CD14-positive monocyte (primary cell): Measurements from ENCODE around the gene MET. TPM values are rescaled to one million over a fixed set of nuclear protein-coding genes. Genes with fewer than 3 reads are reported as not detected.

ENCODE experiments used
- DNase-seq, 3 donors: peaks; one replicate each; pipeline ENCODE4 v3.0.0-alpha.2; 2011 to 2022
- H2AFZ ChIP-seq: 2 replicates; pipeline ENCODE4 v1.6.0; 2012; ENCODE audit warnings: mild to moderate bottlenecking, low read depth, low read length, inconsistent platforms; ENCODE audit not compliant: insufficient read depth, poor library complexity, severe bottlenecking
- H3K27ac ChIP-seq, 2 donors: 1 replicate in 1 of 2; 2 replicates in 1 of 2; pipeline ENCODE4 v1.5.1; 2012 to 2013; ENCODE audit warnings: low read length in 2 of 2, control low read depth in 1 of 2, inconsistent platforms in 1 of 2, low read depth in 1 of 2, mild to moderate bottlenecking in 1 of 2
- H3K27me3 ChIP-seq, 2 donors: one replicate each; pipeline versions ENCODE4 v1.6.0 to v1.6.1; 2011 to 2013; ENCODE audit warnings: low read length in 2 of 2; ENCODE audit not compliant: control insufficient read depth in 2 of 2, insufficient read depth in 2 of 2
- H3K36me3 ChIP-seq, 2 donors: replicated peaks in 1 of 2; 1 replicate in 1 of 2; 2 replicates in 1 of 2; pipeline versions ENCODE4 v1.5.1 to v1.6.1; 2012 to 2013; ENCODE audit warnings: low read length in 2 of 2, control low read depth in 1 of 2, inconsistent platforms in 1 of 2, mild to moderate bottlenecking in 1 of 2; ENCODE audit not compliant: insufficient read depth in 2 of 2, control insufficient read depth in 1 of 2
- H3K4me1 ChIP-seq, 2 donors: 1 replicate in 1 of 2; 2 replicates in 1 of 2; pipeline versions ENCODE4 v1.5.1 to v1.6.1; 2012 to 2013; ENCODE audit warnings: low read length in 2 of 2, control low read depth in 1 of 2, inconsistent platforms in 1 of 2, mild to moderate bottlenecking in 1 of 2, moderate library complexity in 1 of 2; ENCODE audit not compliant: insufficient read depth in 2 of 2, control insufficient read depth in 1 of 2
- H3K4me2 ChIP-seq: replicated peaks from 2 replicates; pipeline ENCODE3; 2012; ENCODE audit warnings: low read length, moderate library complexity, mild to moderate bottlenecking; ENCODE audit not compliant: poor library complexity, severe bottlenecking; ENCODE audit errors: extremely low read depth
- H3K4me3 ChIP-seq, 3 experiments: fragments of 200-600 bp in 1 of 3; sonication (generic) in 1 of 3; replicated peaks in 1 of 3; 1 replicate in 2 of 3; 2 replicates in 1 of 3; pipeline ENCODE4 v1.5.1; 2011 to 2013; ENCODE audit warnings: low read length in 3 of 3, mild to moderate bottlenecking in 3 of 3, control low read depth in 2 of 3, low read depth in 2 of 3, inconsistent platforms in 1 of 3, moderate library complexity in 1 of 3
- H3K79me2 ChIP-seq: 2 replicates; pipeline ENCODE4 v1.6.0; 2012; ENCODE audit warnings: mild to moderate bottlenecking, control low read depth, inconsistent platforms, low read length, moderate library complexity; ENCODE audit not compliant: insufficient read depth
- H3K9ac ChIP-seq: 2 replicates; pipeline ENCODE4 v1.6.0; 2017; ENCODE audit warnings: low read length, mild to moderate bottlenecking; ENCODE audit not compliant: insufficient read depth, poor library complexity, severe bottlenecking
- H3K9me3 ChIP-seq, 2 donors: replicated peaks in 1 of 2; 1 replicate in 1 of 2; 2 replicates in 1 of 2; pipeline versions ENCODE4 v1.5.1 to v1.6.1; 2012 to 2013; ENCODE audit warnings: low read length in 2 of 2, control low read depth in 1 of 2; ENCODE audit not compliant: control insufficient read depth in 1 of 2, insufficient read depth in 1 of 2
- H4K20me1 ChIP-seq: 2 replicates; pipeline ENCODE4 v1.6.0; 2012; ENCODE audit warnings: mild to moderate bottlenecking, low read length, control low read depth, moderate library complexity; ENCODE audit not compliant: insufficient read depth
- H3K27ac Mint-ChIP-seq, 7 donors: one replicate each; pipeline ENCODE4 v1.8.0; 2020; ENCODE audit warnings: mild to moderate bottlenecking in 7 of 7, mixed read lengths in 7 of 7, moderate library complexity in 6 of 7, inconsistent platforms in 2 of 7
- H3K27me3 Mint-ChIP-seq, 3 donors: one replicate each; pipeline ENCODE4 v1.8.0; 2021 to 2022; ENCODE audit warnings: low read depth in 3 of 3, mild to moderate bottlenecking in 3 of 3, mixed read lengths in 3 of 3, moderate library complexity in 3 of 3, inconsistent platforms in 1 of 3
- H3K36me3 Mint-ChIP-seq, 2 donors: one replicate each; pipeline ENCODE4 v1.8.0; 2020; ENCODE audit warnings: mixed read lengths in 2 of 2, inconsistent platforms in 1 of 2, mild to moderate bottlenecking in 1 of 2
- H3K4me1 Mint-ChIP-seq: one replicate; pipeline ENCODE4 v1.8.0; 2020; ENCODE audit warnings: mild to moderate bottlenecking, mixed read lengths
- H3K4me3 Mint-ChIP-seq, 2 donors: one replicate each; pipeline ENCODE4 v1.8.0; 2020; ENCODE audit warnings: mild to moderate bottlenecking in 2 of 2, mixed read lengths in 2 of 2, moderate library complexity in 1 of 2
- H3K9me3 Mint-ChIP-seq, 7 donors: one replicate each; pipeline ENCODE4 v1.8.0; 2020 to 2022; ENCODE audit warnings: mixed read lengths in 7 of 7, mild to moderate bottlenecking in 6 of 7, moderate library complexity in 6 of 7, inconsistent platforms in 2 of 7
- WGBS: methylation state at CpG from one replicate; pipeline ENCODE4 v1.1.5; 2013; ENCODE audit warnings: missing lambda C conversion rate; ENCODE audit not compliant: insufficient coverage; 5-methylcytosine and 5-hydroxymethylcytosine counted together
- intact Hi-C, 2 donors: fragments of 100-400 bp; cut with micrococcal nuclease; formaldehyde crosslinking; loops; one replicate each; pipeline versions ENCODE4 v1.15.0 to v1.15.1; 2023
- polyA plus RNA-seq, 3 donors: library from polyadenylated mRNA; depleted of rRNA in 1 of 3; unstranded in 2 of 3; stranded (reverse) in 1 of 3; fragments of 300-500 nt in 2 of 3; fragments of >200 nt in 1 of 3; fragmentation: Illumina TruSeq in 2 of 3; gene quantifications; 1 replicate in 2 of 3; 2 replicates in 1 of 3; pipeline ENCODE4 v1.2.3, GENCODE V29; 2012 to 2021
- TF ChIP-seq, protein P1 (sequence below): fragments of 200-600 bp; IDR thresholded peaks from one replicate; pipeline ENCODE4 v1.8.0; 2022; ENCODE audit warnings: antibody characterized with exemption, mild to moderate bottlenecking

MET gene
- polyA plus RNA-seq, 3 donors = not detected

GRCh38 chr7:116665332-116665996, 6.5 kb upstream of the MET start:
- TF ChIP-seq, protein P1, sequence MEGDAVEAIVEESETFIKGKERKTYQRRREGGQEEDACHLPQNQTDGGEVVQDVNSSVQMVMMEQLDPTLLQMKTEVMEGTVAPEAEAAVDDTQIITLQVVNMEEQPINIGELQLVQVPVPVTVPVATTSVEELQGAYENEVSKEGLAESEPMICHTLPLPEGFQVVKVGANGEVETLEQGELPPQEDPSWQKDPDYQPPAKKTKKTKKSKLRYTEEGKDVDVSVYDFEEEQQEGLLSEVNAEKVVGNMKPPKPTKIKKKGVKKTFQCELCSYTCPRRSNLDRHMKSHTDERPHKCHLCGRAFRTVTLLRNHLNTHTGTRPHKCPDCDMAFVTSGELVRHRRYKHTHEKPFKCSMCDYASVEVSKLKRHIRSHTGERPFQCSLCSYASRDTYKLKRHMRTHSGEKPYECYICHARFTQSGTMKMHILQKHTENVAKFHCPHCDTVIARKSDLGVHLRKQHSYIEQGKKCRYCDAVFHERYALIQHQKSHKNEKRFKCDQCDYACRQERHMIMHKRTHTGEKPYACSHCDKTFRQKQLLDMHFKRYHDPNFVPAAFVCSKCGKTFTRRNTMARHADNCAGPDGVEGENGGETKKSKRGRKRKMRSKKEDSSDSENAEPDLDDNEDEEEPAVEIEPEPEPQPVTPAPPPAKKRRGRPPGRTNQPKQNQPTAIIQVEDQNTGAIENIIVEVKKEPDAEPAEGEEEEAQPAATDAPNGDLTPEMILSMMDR = no peak
- Mint-ChIP-seq H3K27ac (no peak overlapping the region), H3K4me3 (no peak overlapping the region), H3K4me1 (no peaks in the 10 kb centered on the region), H3K36me3 (no peaks in the 10 kb centered on the region), H3K27me3 (peaks cover 0 to 15% (median 2%) of the 10 kb centered on the region in 3 donors), H3K9me3 (no peaks in the 10 kb centered on the region)
- Histone ChIP-seq H3K4me3 (no peak overlapping the region), H3K4me1 (no peaks in the 10 kb centered on the region), H3K79me2 (no peaks in the 10 kb centered on the region), H3K4me2 (no peak overlapping the region), H4K20me1 (no peaks in the 10 kb centered on the region), H3K27me3 (peaks cover 0 to 2% of the 10 kb centered on the region in 2 donors), H3K9me3 (no peaks in the 10 kb centered on the region), H2AFZ (no peak overlapping the region), H3K27ac (no peak overlapping the region), H3K9ac (no peak overlapping the region), H3K36me3 (no peaks in the 10 kb centered on the region)
- WGBS = no CpG with 5 or more reads among the region's 2 CpGs
- no peak for DNase-seq
- intact Hi-C loops = no loop called here

GRCh38 chr7:116669769-116670168, 2.2 kb upstream of the MET start:
- Histone ChIP-seq H2AFZ (no peak overlapping the region), H3K9ac (no peak overlapping the region), H3K27ac (no peak overlapping the region), H4K20me1 (no peaks in the 10 kb centered on the region), H3K9me3 (no peaks in the 10 kb centered on the region), H3K4me1 (peaks cover 11 to 15% of the 10 kb centered on the region in 2 donors), H3K4me3 (no peak overlapping the region), H3K27me3 (peaks cover 33 to 42% of the 10 kb centered on the region in 2 donors), H3K79me2 (no peaks in the 10 kb centered on the region), H3K4me2 (no peak overlapping the region), H3K36me3 (no peaks in the 10 kb centered on the region)
- H3K4me3 Mint-ChIP-seq = no peak overlapping the region
- H3K27ac Mint-ChIP-seq = no peak overlapping the region
- no peak for DNase-seq
- H3K9me3 Mint-ChIP-seq = peaks cover 0 to 3% (median 0%) of the 10 kb centered on the region in 7 donors
- peaks cover 22 to 50% (median 37%) of the 10 kb centered on the region in 3 donors for H3K27me3 Mint-ChIP-seq
- H3K36me3 Mint-ChIP-seq = peaks cover 0 to 3% of the 10 kb centered on the region in 2 donors
- WGBS = no CpG with 5 or more reads among the region's 1 CpG
- H3K4me1 Mint-ChIP-seq = peaks cover 13% of the 10 kb centered on the region
- intact Hi-C loops = loop anchor here (5.0 to 10.0 kb wide), 3 partner anchors 67 to 135 kb away; no protein-coding TSS in a partner anchor
- TF ChIP-seq, protein P1 = no peak
